Spleen (tissue), 7 donors: ENCODE results near the gene LRMDA.

Experiments used
- CTCF ChIP-seq, 11 experiments: fragments of 200-600 bp in 7 of 11; fragments of 450-650 bp in 4 of 11; sonication (generic) in 4 of 11; IDR thresholded peaks in 8 of 11; conservative IDR thresholded peaks in 3 of 11; 1 replicate in 7 of 11; 2 replicates in 4 of 11; pipeline versions ENCODE4 v1.4.0 to v1.8.0; 2016 to 2021; ENCODE audit warnings: antibody characterized with exemption in 11 of 11, inconsistent platforms in 4 of 11, mild to moderate bottlenecking in 1 of 11
- POLR2A ChIP-seq, 3 donors: fragments of 450-650 bp; IDR thresholded peaks; one replicate each; pipeline ENCODE4 v1.5.1; 2017; ENCODE audit warnings: antibody characterized with exemption in 3 of 3, mild to moderate bottlenecking in 1 of 3
- POLR2AphosphoS5 ChIP-seq, 3 donors: sonication (generic); formaldehyde crosslinking; IDR thresholded peaks; one replicate each; pipeline ENCODE4 v1.5.1; 2017; ENCODE audit warnings: antibody characterized with exemption in 3 of 3
- donor health status: DM: no; HTN: no; CAD: no; lungs with moderate emphysema.
- donor health status: DM: no; HTN: no; CAD: no.
- donor health status: DM: no; HTN: no; CAD: no.

GRCh38 chr10:76025124-76025477, 593.7 kb downstream of the LRMDA start:
- TF ChIP-seq POLR2A (IDR thresholded peaks at IDR 0.05) = no peak
- TF ChIP-seq POLR2AphosphoS5 (IDR thresholded peaks at IDR 0.05) = no peak
- TF ChIP-seq CTCF (IDR thresholded peaks at IDR 0.05 in 8 of 11, conservative IDR thresholded peaks at IDR 0.05 in 3 of 11) = no peak
